Measurements from ENCODE around the gene INHBA. TPM values are rescaled to one million over a fixed set of nuclear protein-coding genes. Genes with fewer than 3 reads are reported as not detected.

Gene INHBA
- total and polyA plus RNA-seq, 2 of the 4 experiments (the other 2 are of a cell fraction) = 60.2 to 112 TPM

DNA sequence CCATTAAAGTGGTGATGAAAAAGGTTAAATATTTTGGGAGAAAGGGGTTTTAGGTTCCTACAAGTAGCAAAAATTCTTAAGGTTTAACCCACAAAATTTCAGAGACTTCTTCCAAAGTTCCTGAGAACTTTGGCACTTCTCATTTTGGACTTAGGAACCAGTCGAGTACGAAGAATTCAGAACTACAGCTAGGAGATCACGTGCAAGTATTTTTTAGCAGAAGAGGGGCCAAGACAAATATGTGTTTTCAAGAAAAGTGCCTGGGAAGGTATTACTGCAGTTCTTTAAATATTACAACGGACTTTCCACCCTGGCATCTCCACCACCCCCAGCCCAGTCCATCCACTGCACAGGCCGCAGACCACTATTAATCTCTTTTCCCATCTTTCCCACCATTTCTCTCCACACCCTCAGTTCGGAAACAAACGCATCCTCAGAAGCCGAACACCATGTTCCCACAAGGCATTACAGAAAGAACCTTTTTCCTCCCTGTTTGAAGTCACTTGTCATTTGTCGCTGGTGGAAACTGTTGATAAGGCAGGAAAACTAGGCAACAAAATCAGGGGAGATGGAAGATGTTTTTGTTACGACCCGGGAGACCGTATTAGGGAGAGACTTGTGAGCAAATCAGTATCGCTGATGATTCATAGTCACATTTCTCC is 7.1 kb downstream of the INHBA start:
- Histone ChIP-seq H2BK5ac (ENCODE audit: low read depth, low read length, poor library complexity, severe bottlenecking) (peak overlapping the region; percentile 98), H2BK15ac (ENCODE audit: low read depth, low read length) (peak overlapping the region; percentile 53; the same call in 2 of the 3 replicates), H3K56ac (ENCODE audit: extremely low read depth, insufficient read depth, low read length) (peak overlapping the region; percentile 90), H3K9ac (ENCODE audit: low read depth, low read length) (peak overlapping the region; percentile 75), H3K4me3 (ENCODE audit: insufficient read depth, low read depth, low read length) (peak overlapping the region; percentile 91), H4K5ac (ENCODE audit: low read depth, low read length) (peak overlapping the region; percentile 94), H3K27me3 (ENCODE audit: control insufficient read depth, insufficient read depth, low read length) (no peaks in the 10 kb centered on the region), H3K18ac (ENCODE audit: low read depth, low read length) (peak overlapping the region; percentile 93), H3K4me2 (ENCODE audit: low read depth, low read length) (peak overlapping the region; percentile 98), H3K9me1 (ENCODE audit: insufficient read depth, low read length) (peaks cover 15% of the 10 kb centered on the region), H2AK9ac (replicated peaks; ENCODE audit: low read depth, low read length, poor library complexity) (peak overlapping the region; percentile 6), H3K9me3 (ENCODE audit: control insufficient read depth, insufficient read depth, low read length) (no peaks in the 10 kb centered on the region), H3K79me1 (ENCODE audit: low read depth in 1 of 2, low read length in 2 of 2) (peaks cover 0 to 39% of the 10 kb centered on the region in 2 experiments; a peak in 3 of 4 replicates), H4K91ac (ENCODE audit: insufficient read depth, low read depth, low read length) (peak overlapping the region; percentile 91), H4K8ac (ENCODE audit: low read depth in 2 of 2, low read length in 2 of 2) (peak overlapping the region; percentile 67 to 92), H3K4me1 (ENCODE audit: control insufficient read depth, insufficient read depth, low read length) (peaks cover 28% of the 10 kb centered on the region), H4K20me1 (ENCODE audit: insufficient read depth, low read length) (peaks cover 66% of the 10 kb centered on the region), H2AFZ (replicated peaks; ENCODE audit: low read length, poor library complexity) (peak overlapping the region; percentile 76), H3K36me3 (ENCODE audit: control insufficient read depth, insufficient read depth, low read length) (peaks cover 30% of the 10 kb centered on the region), H2BK120ac (ENCODE audit: low read depth, low read length) (peak overlapping the region; percentile 95), H3K27ac (ENCODE audit: insufficient read depth, low read length) (peak overlapping the region; percentile 96), H2BK20ac (ENCODE audit: low read depth, low read length) (peak overlapping the region; percentile 88), H3K4ac (ENCODE audit: low read depth, low read length) (peak overlapping the region; percentile 94), H3K14ac (replicated peaks; ENCODE audit: low read depth, low read length) (peak overlapping the region; percentile 97), H3K23ac (ENCODE audit: low read depth, low read length) (peak overlapping the region; percentile 87), H2AK5ac (ENCODE audit: low read depth, low read length) (peak overlapping the region; percentile 89)
- intact Hi-C loops (cut with micrococcal nuclease) (loop anchor here (2.0 to 10.0 kb wide), 13 partner anchors 203 to 1463 kb away; no protein-coding TSS in a partner anchor), in situ Hi-C loops (cut with MboI; ENCODE audit: low sequenced_read_pairs) (no loop called here), dilution Hi-C loops (cut with HindIII; ENCODE audit: low sequenced_read_pairs, unreplicated experiment) (no loop called here)
- CTCF ChIA-PET = interaction anchor here (0.9 to 1.4 kb wide), 7 partner anchors 9 to 932 kb away, joined by 3 to 7 read pairs (median 3); no protein-coding TSS in a partner anchor
- DNase-seq (peak; percentile 87), ATAC-seq (ENCODE audit: low read depth) (peak; percentile 36)
- TF ChIP-seq CEBPB (IDR thresholded peaks at IDR 0.05; ENCODE audit: low read depth, low read length) (no peak), RFX5 (IDR thresholded peaks at IDR 0.05; ENCODE audit: low read depth, low read length) (no peak), FOS (IDR thresholded peaks at IDR 0.05; ENCODE audit: low read depth, low read length) (peak; percentile 17; the same call in 1 of the 2 replicates), BHLHE40 (IDR thresholded peaks at IDR 0.05; ENCODE audit: low read depth, low read length) (peak; percentile 55)
- POLR2A ChIA-PET (ENCODE audit: unreplicated experiment) = interaction anchor here (0.7 kb wide), 1 partner anchor 155 kb away, joined by 3 read pairs; no protein-coding TSS in a partner anchor
- WGBS, 2 experiments (ENCODE audit: extremely low coverage in 2 of 2, insufficient read length in 1 of 2) = no CpG with 5 or more reads among the region's 13 CpGs
- BruUV-seq (replicated peaks) = no TSS peak

Measured in IMR-90 (cell line).